Gastrocnemius medialis (tissue), 4 donors: ENCODE results near the gene STK33. TPM values are rescaled to one million over a fixed set of nuclear protein-coding genes. Genes with fewer than 3 reads are reported as not detected.

Experiments used
- ATAC-seq, 2 donors: fragments of 150-250 bp; one replicate each; pipeline ENCODE4 v1.9.1; 2016
- DNase-seq, 2 donors: peaks; one replicate each; pipeline ENCODE4 v3.0.0-alpha.2; 2019
- H3K27ac ChIP-seq, 4 donors: fragments of 200-600 bp; sonication (generic); 1 replicate in 1 of 4; 2 replicates in 3 of 4; pipeline ENCODE4 v1.5.1; 2016 to 2018; ENCODE audit warnings: mild to moderate bottlenecking in 2 of 4, moderate library complexity in 1 of 4
- H3K27me3 ChIP-seq, 3 donors: fragments of 200-600 bp; sonication (generic) in 2 of 3; 1 replicate in 1 of 3; 2 replicates in 2 of 3; pipeline versions ENCODE4 v1.5.1 to v1.6.0; 2016 to 2019; ENCODE audit warnings: mild to moderate bottlenecking in 1 of 3, moderate library complexity in 1 of 3
- H3K36me3 ChIP-seq, 2 donors: fragments of 200-600 bp; sonication (generic) in 1 of 2; one replicate each; pipeline ENCODE4 v1.5.1; 2017 to 2018
- H3K4me1 ChIP-seq, 2 donors: fragments of 200-600 bp; sonication (generic) in 1 of 2; one replicate each; pipeline ENCODE4 v1.5.1; 2016 to 2017; ENCODE audit warnings: mild to moderate bottlenecking in 2 of 2
- H3K4me3 ChIP-seq, 4 donors: fragments of 200-600 bp; sonication (generic) in 3 of 4; 1 replicate in 1 of 4; 2 replicates in 3 of 4; pipeline ENCODE4 v1.5.1; 2016 to 2019; ENCODE audit warnings: mild to moderate bottlenecking in 2 of 4
- H3K9me3 ChIP-seq, 3 donors: fragments of 200-600 bp; sonication (generic) in 2 of 3; 1 replicate in 1 of 3; 2 replicates in 2 of 3; pipeline ENCODE4 v1.5.1; 2016 to 2019
- CTCF ChIP-seq, 5 experiments: fragments of 450-650 bp in 3 of 5; fragments of 200-600 bp in 2 of 5; sonication (generic) in 2 of 5; IDR thresholded peaks in 4 of 5; conservative IDR thresholded peaks in 1 of 5; 1 replicate in 4 of 5; 2 replicates in 1 of 5; pipeline ENCODE4 v1.5.1; 2016 to 2019; ENCODE audit warnings: antibody characterized with exemption in 5 of 5, mild to moderate bottlenecking in 3 of 5, moderate library complexity in 3 of 5
- POLR2A ChIP-seq, 2 donors: fragments of 450-650 bp; IDR thresholded peaks; one replicate each; pipeline ENCODE4 v1.6.1; 2017; ENCODE audit warnings: antibody characterized with exemption in 2 of 2, mild to moderate bottlenecking in 2 of 2, moderate library complexity in 2 of 2
- in situ Hi-C, 4 donors: fragments of 200-750 bp; cut with MboI; loops; one replicate each; pipeline versions ENCODE4 v1.15.0 to v1.8.0; 2017; ENCODE audit warnings: low sequenced_read_pairs in 4 of 4
- intact Hi-C: fragments of 100-400 bp; cut with DNase I; formaldehyde crosslinking; loops from one replicate; pipeline ENCODE4 v1.15.1; 2023; ENCODE audit warnings: low total_unique reads
- total RNA-seq, 4 donors: library from RNA; depleted of rRNA; stranded (reverse); fragments of >200 nt; gene quantifications; one replicate each; pipeline versions ENCODE4 v1.1.0 to v1.2.3, GENCODE V29; 2016

Gene STK33
- total RNA-seq, 4 donors from 2014 or later = 0.66 to 13.5 (median 2.3) TPM

GRCh38 chr11:8426076-8426475, 168.0 kb downstream of the STK33 start:
- no peaks in the 10 kb centered on the region for H3K36me3 ChIP-seq
- no peaks in the 10 kb centered on the region for H3K4me1 ChIP-seq
- no peak overlapping the region for H3K4me3 ChIP-seq
- intact Hi-C loops = no loop called here
- H3K27me3 ChIP-seq = no peaks in the 10 kb centered on the region
- no peak overlapping the region for H3K27ac ChIP-seq
- in situ Hi-C loops = no loop called here
- no peak for DNase-seq
- TF ChIP-seq POLR2A (IDR thresholded peaks at IDR 0.05) (no peak), CTCF (IDR thresholded peaks at IDR 0.05 in 4 of 5, conservative IDR thresholded peaks at IDR 0.05 in 1 of 5) (no peak)
- no peak for ATAC-seq
- H3K9me3 ChIP-seq = no peaks in the 10 kb centered on the region

- in situ Hi-C loops = no loop called here
- H3K4me1 ChIP-seq = no peaks in the 10 kb centered on the region
- no peak for TF ChIP-seq POLR2A (IDR thresholded peaks at IDR 0.05)
- TF ChIP-seq CTCF (IDR thresholded peaks at IDR 0.05 in 4 of 5, conservative IDR thresholded peaks at IDR 0.05 in 1 of 5) = no peak
- intact Hi-C loops = no loop called here
- no peak overlapping the region for H3K27ac ChIP-seq
- H3K4me3 ChIP-seq = no peak overlapping the region
- H3K36me3 ChIP-seq = no peaks in the 10 kb centered on the region
- no peak for ATAC-seq
- H3K27me3 ChIP-seq = no peaks in the 10 kb centered on the region
- DNase-seq = no peak
- no peaks in the 10 kb centered on the region for H3K9me3 ChIP-seq
These were observed 178.8 kb downstream of the STK33 start for GRCh38 chr11:8415195-8415594.

DNA sequence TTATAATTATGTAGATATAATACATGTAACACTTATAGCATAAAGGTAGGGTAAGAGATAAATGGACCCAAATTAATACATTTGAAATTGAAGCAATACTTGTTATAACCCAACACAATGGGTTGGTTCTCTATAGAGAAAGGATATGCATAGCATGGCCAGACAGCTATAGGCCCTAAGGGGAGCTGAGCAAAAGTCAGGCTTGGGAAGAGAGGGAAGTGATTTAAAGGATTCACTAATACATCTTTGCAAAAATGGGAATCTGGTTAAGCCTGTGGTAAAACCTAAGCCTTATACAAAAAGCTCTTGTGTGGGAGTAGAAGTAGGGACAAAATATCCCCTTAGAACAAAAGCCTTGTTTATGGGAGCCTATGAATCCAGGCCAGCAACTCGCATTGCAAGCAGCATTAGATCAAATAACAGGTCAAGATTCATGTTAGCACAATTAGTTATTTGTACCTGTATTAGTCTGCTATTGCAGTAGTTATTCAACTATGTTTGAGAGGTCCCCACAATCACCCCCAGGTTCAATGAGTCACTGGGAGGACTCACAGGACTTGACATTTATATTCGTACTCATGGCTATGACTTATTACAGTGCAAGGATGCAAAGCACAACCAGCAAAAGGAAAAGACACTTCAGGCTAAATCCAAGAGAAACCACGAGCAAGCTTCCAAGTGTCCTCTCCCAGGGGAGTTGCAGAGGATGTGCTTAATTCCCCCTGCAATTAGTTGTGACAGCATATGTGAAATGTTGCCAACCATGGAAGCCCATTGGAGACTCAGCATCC, 185.7 kb downstream of the STK33 start:
- Histone ChIP-seq H3K4me1 (peaks cover 0 to 14% of the 10 kb centered on the region in 2 donors), H3K4me3 (no peak overlapping the region), H3K27me3 (no peaks in the 10 kb centered on the region), H3K9me3 (no peaks in the 10 kb centered on the region), H3K27ac (no peak overlapping the region), H3K36me3 (no peaks in the 10 kb centered on the region)
- ATAC-seq = no peak
- intact Hi-C loops = no loop called here
- in situ Hi-C loops = no loop called here
- no peak for DNase-seq
- TF ChIP-seq POLR2A (IDR thresholded peaks at IDR 0.05) (no peak), CTCF (IDR thresholded peaks at IDR 0.05 in 4 of 5, conservative IDR thresholded peaks at IDR 0.05 in 1 of 5) (no peak)

DNA sequence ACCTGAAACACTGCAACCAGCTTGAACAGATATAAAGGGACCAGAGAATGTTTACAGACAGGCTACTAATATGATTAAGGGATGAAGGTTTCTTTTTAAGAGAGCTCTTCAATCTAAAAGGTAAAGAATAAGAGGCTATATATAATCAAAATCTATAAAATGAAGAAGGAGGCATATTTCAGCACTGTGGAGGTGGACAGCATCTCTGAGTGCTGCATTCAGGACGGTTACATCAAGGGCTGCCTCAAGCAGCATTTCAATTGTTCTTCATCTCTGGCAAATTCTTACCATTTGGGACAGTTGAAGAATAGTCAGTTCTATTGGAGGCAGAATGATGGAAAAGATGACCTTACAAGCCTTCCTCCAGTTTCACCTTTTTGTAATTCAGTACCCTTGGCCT, 190.7 kb downstream of the STK33 start:
- TF ChIP-seq CTCF (IDR thresholded peaks at IDR 0.05 in 4 of 5, conservative IDR thresholded peaks at IDR 0.05 in 1 of 5) (no peak), POLR2A (IDR thresholded peaks at IDR 0.05) (no peak)
- intact Hi-C loops = no loop called here

More for the DNA sequence above, 190.7 kb downstream of the STK33 start:
- no peak for DNase-seq
- H3K27me3 ChIP-seq = no peaks in the 10 kb centered on the region
- H3K4me1 ChIP-seq = peaks cover 0 to 3% of the 10 kb centered on the region in 2 donors
- no peaks in the 10 kb centered on the region for H3K9me3 ChIP-seq
- H3K27ac ChIP-seq = no peak overlapping the region
- H3K36me3 ChIP-seq = no peaks in the 10 kb centered on the region
- in situ Hi-C loops = no loop called here
- H3K4me3 ChIP-seq = no peak overlapping the region
- no peak for ATAC-seq
